HepG2 (cell line): Measurements from ENCODE around the gene ASB5. TPM values are rescaled to one million over a fixed set of nuclear protein-coding genes. Genes with fewer than 3 reads are reported as not detected.
A peak's percentile ranks its signal among the peaks of the same experiment; 100 is the strongest.

Experiments used
- AHR ChIP-seq: IDR thresholded peaks from 2 replicates; pipeline ENCODE4 v1.6.1; 2018; ENCODE audit warnings: missing genetic modification reagents, missing compliant biosample characterization
- AKAP8 ChIP-seq: sonication (generic); formaldehyde crosslinking; IDR thresholded peaks from 2 replicates; pipeline ENCODE4 v1.5.1; 2020; ENCODE audit warnings: mild to moderate bottlenecking, missing genetic modification reagents
- ARHGAP35 ChIP-seq: sonication (generic); formaldehyde crosslinking; IDR thresholded peaks from 2 replicates; pipeline ENCODE4 v1.9.0; 2022; ENCODE audit warnings: mild to moderate bottlenecking, inconsistent platforms, moderate library complexity, missing genetic modification reagents, borderline replicate concordance
- ATRX ChIP-seq: sonication (generic); formaldehyde crosslinking; IDR thresholded peaks from 2 replicates; pipeline ENCODE4 v1.4.0; 2020; ENCODE audit warnings: missing genetic modification reagents, borderline replicate concordance
- ELF1 ChIP-seq: sonication (generic); formaldehyde crosslinking; IDR thresholded peaks from 2 replicates; pipeline ENCODE4 v1.4.0; 2020; ENCODE audit warnings: missing genetic modification reagents
- FOXA3 ChIP-seq: IDR thresholded peaks from 2 replicates; pipeline ENCODE4 v1.6.1; 2016; ENCODE audit warnings: missing genetic modification reagents, missing compliant biosample characterization
- FOXC1 ChIP-seq: sonication (generic); formaldehyde crosslinking; IDR thresholded peaks from 2 replicates; pipeline ENCODE4 v1.8.0; 2022; ENCODE audit warnings: mild to moderate bottlenecking, missing genetic modification reagents, borderline replicate concordance
- HDAC2 ChIP-seq: sonication (generic); formaldehyde crosslinking; IDR thresholded peaks from 2 replicates; pipeline ENCODE4 v1.4.0; 2020; ENCODE audit warnings: missing genetic modification reagents
- KAT8 ChIP-seq: IDR thresholded peaks from 2 replicates; pipeline ENCODE4 v1.6.1; 2016; ENCODE audit warnings: missing genetic modification reagents, missing compliant biosample characterization
- KDM3A ChIP-seq: IDR thresholded peaks from 2 replicates; pipeline ENCODE4 v1.6.1; 2018; ENCODE audit warnings: low read depth, missing compliant biosample characterization
- MAFK ChIP-seq, 2 experiments: IDR thresholded peaks in 1 of 2; conservative IDR thresholded peaks in 1 of 2; 2 replicates each; pipeline ENCODE4 v1.6.1; 2011; ENCODE audit warnings: improper control_type of control experiment in 2 of 2, low read length in 2 of 2
- MXD4 ChIP-seq: IDR thresholded peaks from 2 replicates; pipeline ENCODE4 v1.6.1; 2016; ENCODE audit warnings: mild to moderate bottlenecking, missing biosample characterization, missing genetic modification reagents
- RBM39 ChIP-seq: fragments of 200-400 bp; formaldehyde crosslinking; IDR thresholded peaks from one replicate; pipeline ENCODE4 v1.6.1; 2018; ENCODE audit warnings: antibody characterized with exemption, mild to moderate bottlenecking, low read depth, low read length; ENCODE audit not compliant: poor library complexity, severe bottlenecking
- SIN3A ChIP-seq: IDR thresholded peaks from 2 replicates; pipeline ENCODE4 v1.6.1; 2011; ENCODE audit warnings: low read depth, mild to moderate bottlenecking, control low read depth, low read length, borderline replicate concordance
- SIX4 ChIP-seq: sonication (generic); formaldehyde crosslinking; IDR thresholded peaks from 2 replicates; pipeline ENCODE4 v1.4.0; 2020; ENCODE audit warnings: missing genetic modification reagents
- ZBTB26 ChIP-seq: IDR thresholded peaks from 2 replicates; pipeline ENCODE4 v1.6.1; 2016; ENCODE audit warnings: missing compliant biosample characterization, missing genetic modification reagents, borderline replicate concordance
- ZMYM2 ChIP-seq: sonication (generic); formaldehyde crosslinking; IDR thresholded peaks from 2 replicates; pipeline ENCODE4 v1.8.0; 2022; ENCODE audit warnings: mild to moderate bottlenecking, missing genetic modification reagents
- ZNF350 ChIP-seq: sonication (generic); formaldehyde crosslinking; IDR thresholded peaks from 2 replicates; pipeline ENCODE4 v1.4.0; 2020; ENCODE audit warnings: mild to moderate bottlenecking, low read depth, missing genetic modification reagents, borderline replicate concordance
- ZNF567 ChIP-seq: sonication (generic); formaldehyde crosslinking; IDR thresholded peaks from 2 replicates; pipeline ENCODE4 v1.8.1; 2023; ENCODE audit warnings: mild to moderate bottlenecking, missing genetic modification reagents, borderline replicate concordance
- ZNF598 ChIP-seq: sonication (generic); formaldehyde crosslinking; IDR thresholded peaks from 2 replicates; pipeline ENCODE4 v1.5.1; 2020; ENCODE audit warnings: mild to moderate bottlenecking, missing genetic modification reagents, borderline replicate concordance
- ZNF839 ChIP-seq: sonication (generic); formaldehyde crosslinking; IDR thresholded peaks from 2 replicates; pipeline ENCODE4 v1.4.0; 2020; ENCODE audit warnings: missing genetic modification reagents, mild to moderate bottlenecking, borderline replicate concordance
- ZSCAN5A ChIP-seq: sonication (generic); formaldehyde crosslinking; IDR thresholded peaks from 2 replicates; pipeline ENCODE4 v1.8.0; 2022; ENCODE audit warnings: mild to moderate bottlenecking, missing genetic modification reagents, borderline replicate concordance
- polyA plus RNA-seq, 8 experiments: library from polyadenylated mRNA; depleted of rRNA in 3 of 8; stranded (reverse) in 7 of 8; unstranded in 1 of 8; fragments of >200 nt; fragmentation: Illumina TruSeq in 4 of 8; extraction: Trizol in 4 of 8; gene quantifications; 2 replicates each; pipeline versions ENCODE4 v1.2.1 to v1.2.3, GENCODE V29; 2011 to 2016; ENCODE audit warnings: low read depth in 4 of 8, missing spikeins in 1 of 8, mixed read lengths in 1 of 8; ENCODE audit not compliant: insufficient read depth in 1 of 8
- total RNA-seq, 5 experiments: library from RNA; depleted of rRNA; stranded (reverse); fragments of >200 nt; fragmentation: Illumina TruSeq; extraction: Trizol; gene quantifications; 2 replicates each; pipeline ENCODE4 v1.2.3, GENCODE V29; 2016; ENCODE audit warnings: low read depth in 1 of 5
- TF ChIP-seq, protein P1 (sequence below): sonication (generic); formaldehyde crosslinking; IDR thresholded peaks from 2 replicates; pipeline ENCODE4 v1.4.0; 2020; ENCODE audit warnings: missing genetic modification reagents, borderline replicate concordance
- TF ChIP-seq, protein P2 (sequence below): IDR thresholded peaks from 2 replicates; pipeline ENCODE4 v1.6.1; 2012; ENCODE audit warnings: inconsistent platforms
- TF ChIP-seq, protein P3 (sequence below): IDR thresholded peaks from 2 replicates; pipeline ENCODE4 v1.6.1; 2016; ENCODE audit warnings: missing genetic modification reagents, missing compliant biosample characterization

The ASB5 gene
- total and polyA plus RNA-seq, 2 of the 13 experiments (the other 11 are each of a cell fraction or from before 2014, with no cell fraction given): not detected

GRCh38 chr4:176195184-176195978, 73.6 kb downstream of the ASB5 start, which contains the start of gene SPATA4 (continued):
- TF ChIP-seq ZNF598 (CRISPR knock-in tag) (peak; percentile 29; the same call in 1 of the 2 replicates), RBM39 (no peak), ARHGAP35 (CRISPR knock-in tag) (0 out of 2 replicates have a peak, but pooled peaks have one; percentile 39), ZNF839 (CRISPR knock-in tag) (peak; percentile 58; the same call in 1 of the 2 replicates), ZBTB26 (CRISPR knock-in tag) (0 out of 2 replicates have a peak, but pooled peaks have one; percentile 29), ELF1 (CRISPR knock-in tag) (peak; percentile 93), KAT8 (CRISPR knock-in tag) (peak; percentile 83), HDAC2 (CRISPR knock-in tag) (no peak; the same call in 1 of the 2 replicates), SIN3A (peak; percentile 64; the same call in 1 of the 2 replicates), KDM3A (CRISPR knock-in tag) (no peak), MXD4 (peak; percentile 33; the same call in 1 of the 2 replicates), ATRX (CRISPR knock-in tag) (no peak), MAFK (conservative IDR thresholded peaks at IDR 0.05 in 1 of 2, IDR thresholded peaks at IDR 0.05 in 1 of 2; ENCODE audit: low read length in 2 of 2) (no peak), AHR (no peak), ZMYM2 (CRISPR knock-in tag) (no peak), FOXC1 (CRISPR knock-in tag) (peak; percentile 56; the same call in 1 of the 2 replicates), ZSCAN5A (0 out of 2 replicates have a peak, but pooled peaks have one; percentile 25), AKAP8 (no peak), FOXA3 (peak; percentile 30; the same call in 1 of the 2 replicates), ZNF350 (CRISPR knock-in tag) (peak; percentile 35; the same call in 1 of the 2 replicates), ZNF567 (CRISPR knock-in tag) (0 out of 2 replicates have a peak, but pooled peaks have one; percentile 29), SIX4 (CRISPR knock-in tag) (no peak)
- TF ChIP-seq, protein P1, sequence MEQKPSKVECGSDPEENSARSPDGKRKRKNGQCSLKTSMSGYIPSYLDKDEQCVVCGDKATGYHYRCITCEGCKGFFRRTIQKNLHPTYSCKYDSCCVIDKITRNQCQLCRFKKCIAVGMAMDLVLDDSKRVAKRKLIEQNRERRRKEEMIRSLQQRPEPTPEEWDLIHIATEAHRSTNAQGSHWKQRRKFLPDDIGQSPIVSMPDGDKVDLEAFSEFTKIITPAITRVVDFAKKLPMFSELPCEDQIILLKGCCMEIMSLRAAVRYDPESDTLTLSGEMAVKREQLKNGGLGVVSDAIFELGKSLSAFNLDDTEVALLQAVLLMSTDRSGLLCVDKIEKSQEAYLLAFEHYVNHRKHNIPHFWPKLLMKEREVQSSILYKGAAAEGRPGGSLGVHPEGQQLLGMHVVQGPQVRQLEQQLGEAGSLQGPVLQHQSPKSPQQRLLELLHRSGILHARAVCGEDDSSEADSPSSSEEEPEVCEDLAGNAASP (CRISPR knock-in tag): 0 out of 2 replicates have a peak, but pooled peaks have one; percentile 24
- TF ChIP-seq, protein P2, sequence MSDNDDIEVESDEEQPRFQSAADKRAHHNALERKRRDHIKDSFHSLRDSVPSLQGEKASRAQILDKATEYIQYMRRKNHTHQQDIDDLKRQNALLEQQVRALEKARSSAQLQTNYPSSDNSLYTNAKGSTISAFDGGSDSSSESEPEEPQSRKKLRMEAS: peak; percentile 78
- TF ChIP-seq, protein P3, sequence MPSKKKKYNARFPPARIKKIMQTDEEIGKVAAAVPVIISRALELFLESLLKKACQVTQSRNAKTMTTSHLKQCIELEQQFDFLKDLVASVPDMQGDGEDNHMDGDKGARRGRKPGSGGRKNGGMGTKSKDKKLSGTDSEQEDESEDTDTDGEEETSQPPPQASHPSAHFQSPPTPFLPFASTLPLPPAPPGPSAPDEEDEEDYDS: peak; percentile 42; the same call in 1 of the 2 replicates
